ENCODE data around the gene ANG. TPM values are rescaled to one million over a fixed set of nuclear protein-coding genes. Genes with fewer than 3 reads are reported as not detected.

ANG gene
- total RNA-seq, 1 experiment from 2014 or later, result 3.2 TPM

DNA sequence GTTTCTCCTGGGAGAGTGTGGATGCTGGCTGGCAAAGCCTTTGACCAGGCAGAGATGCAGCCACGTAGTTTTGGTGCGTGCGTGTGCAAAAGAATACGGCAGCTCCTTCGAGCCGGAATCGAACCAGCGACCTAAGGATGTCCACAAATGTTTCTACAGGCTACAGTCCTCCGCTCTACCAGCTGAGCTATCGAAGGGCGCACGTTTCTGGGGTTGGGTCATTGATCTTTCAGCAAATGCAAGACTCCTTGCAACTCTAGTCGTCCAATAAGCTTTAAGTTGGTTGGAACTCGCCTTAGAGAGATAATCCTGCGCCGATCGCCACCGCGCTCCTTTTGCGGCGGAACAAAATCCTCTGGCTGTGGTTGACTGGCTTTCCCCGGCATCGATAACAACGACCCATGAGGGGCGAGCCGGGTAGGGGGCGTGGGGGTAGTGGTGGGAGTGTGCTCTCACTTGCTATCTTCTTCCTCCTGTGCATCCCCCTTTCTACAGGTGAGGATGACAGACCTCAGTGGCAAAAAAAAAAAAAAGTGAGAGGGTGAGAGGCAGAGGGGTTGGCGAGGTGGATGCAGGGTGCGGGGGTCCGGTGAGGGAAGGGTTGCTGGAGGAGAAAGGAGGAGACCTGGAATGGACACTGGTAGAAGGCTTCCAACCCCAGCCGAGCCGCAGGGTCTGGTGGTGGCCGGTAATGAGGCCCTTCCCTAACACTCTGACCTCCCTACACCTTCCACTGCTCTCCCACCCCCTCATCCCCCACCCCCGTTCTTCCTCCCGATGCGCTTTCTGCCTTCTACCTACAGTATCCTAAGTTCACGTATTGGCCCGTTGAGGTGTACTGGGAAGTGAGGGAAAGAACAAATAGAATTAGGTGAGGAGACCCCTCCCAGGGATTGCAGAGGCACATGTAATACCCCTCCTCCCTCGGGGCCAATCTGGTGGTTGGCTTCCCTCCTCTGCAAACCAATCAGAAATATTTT lies 35.3 kb upstream of the ANG start:
- Histone ChIP-seq H3K56ac (ENCODE audit: insufficient read length, low read depth, low read length) (no peak overlapping the region), H3T11ph (ENCODE audit: low read length) (no peak overlapping the region), H2BK15ac (ENCODE audit: low read depth, low read length) (no peak overlapping the region), H3K14ac (ENCODE audit: insufficient read depth, low read length) (no peak overlapping the region), H4K5ac (ENCODE audit: insufficient read length, low read depth, low read length) (no peak overlapping the region), H3K79me2 (ENCODE audit: insufficient read depth, low read length) (no peaks in the 10 kb centered on the region), H3K18ac (ENCODE audit: insufficient read length, low read depth, low read length) (no peak overlapping the region), H3K27me3 (ENCODE audit: insufficient read depth, low read length) (peaks cover 4% of the 10 kb centered on the region; the same call in 1 of the 2 replicates), H2AK5ac (ENCODE audit: insufficient read length, low read length) (no peak overlapping the region), H3K23me2 (ENCODE audit: insufficient read length, low read depth, low read length, poor library complexity, severe bottlenecking) (peaks cover 4% of the 10 kb centered on the region), H4K91ac (ENCODE audit: insufficient read length, low read depth, low read length) (no peak overlapping the region), H4K20me1 (ENCODE audit: control insufficient read depth, insufficient read depth, insufficient read length) (no peaks in the 10 kb centered on the region), H2AFZ (ENCODE audit: low read length) (no peak overlapping the region), H2BK5ac (ENCODE audit: insufficient read length, low read length) (no peak overlapping the region), H2BK12ac (ENCODE audit: insufficient read length, low read depth, low read length) (no peak overlapping the region), H3K4me2 (ENCODE audit: insufficient read depth, insufficient read length, low read length) (peak overlapping the region; percentile 59), H3K4me1 (ENCODE audit: insufficient read depth, low read length) (no peaks in the 10 kb centered on the region; the same call in 1 of the 2 replicates), H2BK120ac (ENCODE audit: low read depth, low read length, poor library complexity, severe bottlenecking) (no peak overlapping the region), H3K9ac (ENCODE audit: extremely low read depth, insufficient read length, low read length) (no peak overlapping the region), H4K8ac (replicated peaks; ENCODE audit: insufficient read length, low read depth, low read length) (no peak overlapping the region), H3K27ac (ENCODE audit: insufficient read length, low read depth, low read length) (no peak overlapping the region), H3K79me1 (ENCODE audit: insufficient read depth, low read depth, low read length, poor library complexity, severe bottlenecking) (no peaks in the 10 kb centered on the region), H3K4ac (ENCODE audit: low read depth, low read length) (no peak overlapping the region), H3K23ac (ENCODE audit: insufficient read length, low read depth, low read length) (no peak overlapping the region), H3K9me3 (ENCODE audit: control insufficient read depth, low read depth, low read length) (no peaks in the 10 kb centered on the region), H2BK20ac (ENCODE audit: low read depth, low read length, poor library complexity, severe bottlenecking) (no peak overlapping the region)
- peak overlapping the region; percentile 83 to 96 for H3K4me3 Mint-ChIP-seq
- TF ChIP-seq, protein P1, sequence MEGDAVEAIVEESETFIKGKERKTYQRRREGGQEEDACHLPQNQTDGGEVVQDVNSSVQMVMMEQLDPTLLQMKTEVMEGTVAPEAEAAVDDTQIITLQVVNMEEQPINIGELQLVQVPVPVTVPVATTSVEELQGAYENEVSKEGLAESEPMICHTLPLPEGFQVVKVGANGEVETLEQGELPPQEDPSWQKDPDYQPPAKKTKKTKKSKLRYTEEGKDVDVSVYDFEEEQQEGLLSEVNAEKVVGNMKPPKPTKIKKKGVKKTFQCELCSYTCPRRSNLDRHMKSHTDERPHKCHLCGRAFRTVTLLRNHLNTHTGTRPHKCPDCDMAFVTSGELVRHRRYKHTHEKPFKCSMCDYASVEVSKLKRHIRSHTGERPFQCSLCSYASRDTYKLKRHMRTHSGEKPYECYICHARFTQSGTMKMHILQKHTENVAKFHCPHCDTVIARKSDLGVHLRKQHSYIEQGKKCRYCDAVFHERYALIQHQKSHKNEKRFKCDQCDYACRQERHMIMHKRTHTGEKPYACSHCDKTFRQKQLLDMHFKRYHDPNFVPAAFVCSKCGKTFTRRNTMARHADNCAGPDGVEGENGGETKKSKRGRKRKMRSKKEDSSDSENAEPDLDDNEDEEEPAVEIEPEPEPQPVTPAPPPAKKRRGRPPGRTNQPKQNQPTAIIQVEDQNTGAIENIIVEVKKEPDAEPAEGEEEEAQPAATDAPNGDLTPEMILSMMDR (conservative IDR thresholded peaks at IDR 0.05), result no peak
- H3K4me1 Mint-ChIP-seq, result peaks cover 22 to 29% of the 10 kb centered on the region in 2 experiments
- no peak overlapping the region; a peak in 1 of 7 replicates for H3K27ac Mint-ChIP-seq
- no peaks in the 10 kb centered on the region for H3K36me3 Mint-ChIP-seq (ENCODE audit: insufficient read depth in 1 of 3, low read depth in 3 of 3)
- whole genome bisulfite sequencing (ENCODE audit: extremely low coverage, insufficient read length, low lambda C conversion rate), result no CpG with 5 or more reads among the region's 39 CpGs
- peaks cover 45% of the 10 kb centered on the region for H3K27me3 Mint-ChIP-seq (ENCODE audit: low read depth)
- no peaks in the 10 kb centered on the region; a peak in 2 of 5 replicates for H3K9me3 Mint-ChIP-seq
- peak; percentile 93 for DNase-seq

Measured in H9 (cell line).